Measurements from ENCODE around the gene CRACR2B. TPM values are rescaled to one million over a fixed set of nuclear protein-coding genes. Genes with fewer than 3 reads are reported as not detected.

The CRACR2B gene
- total and polyA plus RNA-seq, 2 of the 13 experiments (the other 11 are each of a cell fraction or from before 2014, with no cell fraction given), result 14.9 to 21.0 TPM

DNA sequence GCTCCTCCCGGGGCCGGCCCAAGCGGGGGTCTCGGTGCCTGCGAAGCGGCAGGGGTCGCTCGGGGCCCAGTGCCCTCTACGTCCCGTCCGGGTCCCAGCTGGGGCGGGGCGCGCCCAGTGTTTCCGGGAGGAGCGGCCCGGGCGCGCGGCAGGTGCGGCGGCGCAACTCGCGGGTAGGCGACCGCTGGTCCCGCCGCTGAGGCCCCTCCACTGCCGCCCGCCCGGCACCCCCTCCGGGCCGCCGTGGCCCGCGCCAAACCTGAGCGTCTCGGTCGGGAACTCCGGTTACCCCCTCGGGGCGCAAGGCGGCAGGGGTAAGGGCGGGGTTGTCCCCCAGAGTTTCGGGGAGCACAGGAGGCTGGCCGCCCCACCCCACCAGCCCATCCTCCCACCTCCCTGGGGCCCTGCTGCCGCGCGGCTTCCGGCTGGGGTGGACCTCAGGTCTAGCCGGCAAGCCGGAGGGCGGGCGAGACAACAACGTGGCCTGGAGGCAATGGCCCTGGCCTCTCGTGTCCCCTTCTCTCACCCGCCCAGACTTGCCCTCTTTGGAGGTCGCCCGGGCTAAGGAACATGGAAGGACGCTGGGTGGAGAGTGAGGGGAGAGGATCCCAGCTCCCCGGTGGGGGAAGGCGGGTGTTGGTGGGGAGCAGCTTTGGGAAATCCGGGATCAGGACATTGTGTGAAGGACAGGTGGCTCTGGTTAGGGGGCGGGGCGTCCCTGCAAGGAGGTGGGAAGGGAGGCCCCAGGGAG lies 398 bp upstream of the CRACR2B start (continued):
- TF ChIP-seq NONO (IDR thresholded peaks at IDR 0.05) (no peak), NONO (CRISPR knock-in tag; conservative IDR thresholded peaks at IDR 0.05) (peak; percentile 70; the same call in 1 of the 2 replicates), KLF16 (CRISPR knock-in tag; IDR thresholded peaks at IDR 0.05) (peak in 1 of 2 experiments; percentile 72; a peak in 1 of 4 replicates), ATF1 (CRISPR knock-in tag; IDR thresholded peaks at IDR 0.05) (no peak), ZNF317 (CRISPR knock-in tag; IDR thresholded peaks at IDR 0.05) (peak; percentile 21; the same call in 1 of the 2 replicates), NRL (CRISPR knock-in tag; IDR thresholded peaks at IDR 0.05; ENCODE audit: borderline replicate concordance) (peak; percentile 71; the same call in 1 of the 2 replicates), ZNF792 (CRISPR knock-in tag; IDR thresholded peaks at IDR 0.05) (peak; percentile 42; the same call in 1 of the 2 replicates), ZNF773 (CRISPR knock-in tag; IDR thresholded peaks at IDR 0.05; ENCODE audit: borderline replicate concordance) (peak; percentile 43; the same call in 1 of the 2 replicates), ZNF451 (CRISPR knock-in tag; IDR thresholded peaks at IDR 0.05) (peak; percentile 51; the same call in 1 of the 2 replicates), ZNF121 (CRISPR knock-in tag; IDR thresholded peaks at IDR 0.05) (no peak)
- TF ChIP-seq, protein P1, sequence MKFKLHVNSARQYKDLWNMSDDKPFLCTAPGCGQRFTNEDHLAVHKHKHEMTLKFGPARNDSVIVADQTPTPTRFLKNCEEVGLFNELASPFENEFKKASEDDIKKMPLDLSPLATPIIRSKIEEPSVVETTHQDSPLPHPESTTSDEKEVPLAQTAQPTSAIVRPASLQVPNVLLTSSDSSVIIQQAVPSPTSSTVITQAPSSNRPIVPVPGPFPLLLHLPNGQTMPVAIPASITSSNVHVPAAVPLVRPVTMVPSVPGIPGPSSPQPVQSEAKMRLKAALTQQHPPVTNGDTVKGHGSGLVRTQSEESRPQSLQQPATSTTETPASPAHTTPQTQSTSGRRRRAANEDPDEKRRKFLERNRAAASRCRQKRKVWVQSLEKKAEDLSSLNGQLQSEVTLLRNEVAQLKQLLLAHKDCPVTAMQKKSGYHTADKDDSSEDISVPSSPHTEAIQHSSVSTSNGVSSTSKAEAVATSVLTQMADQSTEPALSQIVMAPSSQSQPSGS (CRISPR knock-in tag; IDR thresholded peaks at IDR 0.05), result peak; percentile 12; the same call in 1 of the 2 replicates
- TF ChIP-seq, protein P2, sequence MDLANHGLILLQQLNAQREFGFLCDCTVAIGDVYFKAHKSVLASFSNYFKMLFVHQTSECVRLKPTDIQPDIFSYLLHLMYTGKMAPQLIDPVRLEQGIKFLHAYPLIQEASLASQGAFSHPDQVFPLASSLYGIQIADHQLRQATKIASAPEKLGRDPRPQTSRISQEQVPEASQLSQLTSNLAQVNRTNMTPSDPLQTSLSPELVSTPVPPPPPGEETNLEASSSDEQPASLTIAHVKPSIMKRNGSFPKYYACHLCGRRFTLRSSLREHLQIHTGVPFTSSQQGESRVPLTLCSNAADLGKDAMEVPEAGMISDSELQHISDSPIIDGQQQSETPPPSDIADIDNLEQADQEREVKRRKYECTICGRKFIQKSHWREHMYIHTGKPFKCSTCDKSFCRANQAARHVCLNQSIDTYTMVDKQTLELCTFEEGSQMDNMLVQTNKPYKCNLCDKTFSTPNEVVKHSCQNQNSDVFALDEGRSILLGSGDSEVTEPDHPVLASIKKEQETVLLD (CRISPR knock-in tag; IDR thresholded peaks at IDR 0.05; ENCODE audit: low read depth), result peak; percentile 43; the same call in 1 of the 2 replicates
- TF ChIP-seq, protein P3, sequence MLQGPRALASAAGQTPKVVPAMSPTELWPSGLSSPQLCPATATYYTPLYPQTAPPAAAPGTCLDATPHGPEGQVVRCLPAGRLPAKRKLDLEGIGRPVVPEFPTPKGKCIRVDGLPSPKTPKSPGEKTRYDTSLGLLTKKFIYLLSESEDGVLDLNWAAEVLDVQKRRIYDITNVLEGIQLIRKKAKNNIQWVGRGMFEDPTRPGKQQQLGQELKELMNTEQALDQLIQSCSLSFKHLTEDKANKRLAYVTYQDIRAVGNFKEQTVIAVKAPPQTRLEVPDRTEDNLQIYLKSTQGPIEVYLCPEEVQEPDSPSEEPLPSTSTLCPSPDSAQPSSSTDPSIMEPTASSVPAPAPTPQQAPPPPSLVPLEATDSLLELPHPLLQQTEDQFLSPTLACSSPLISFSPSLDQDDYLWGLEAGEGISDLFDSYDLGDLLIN (CRISPR knock-in tag; IDR thresholded peaks at IDR 0.05; ENCODE audit: borderline replicate concordance), result no peak
- TF ChIP-seq, protein P4, sequence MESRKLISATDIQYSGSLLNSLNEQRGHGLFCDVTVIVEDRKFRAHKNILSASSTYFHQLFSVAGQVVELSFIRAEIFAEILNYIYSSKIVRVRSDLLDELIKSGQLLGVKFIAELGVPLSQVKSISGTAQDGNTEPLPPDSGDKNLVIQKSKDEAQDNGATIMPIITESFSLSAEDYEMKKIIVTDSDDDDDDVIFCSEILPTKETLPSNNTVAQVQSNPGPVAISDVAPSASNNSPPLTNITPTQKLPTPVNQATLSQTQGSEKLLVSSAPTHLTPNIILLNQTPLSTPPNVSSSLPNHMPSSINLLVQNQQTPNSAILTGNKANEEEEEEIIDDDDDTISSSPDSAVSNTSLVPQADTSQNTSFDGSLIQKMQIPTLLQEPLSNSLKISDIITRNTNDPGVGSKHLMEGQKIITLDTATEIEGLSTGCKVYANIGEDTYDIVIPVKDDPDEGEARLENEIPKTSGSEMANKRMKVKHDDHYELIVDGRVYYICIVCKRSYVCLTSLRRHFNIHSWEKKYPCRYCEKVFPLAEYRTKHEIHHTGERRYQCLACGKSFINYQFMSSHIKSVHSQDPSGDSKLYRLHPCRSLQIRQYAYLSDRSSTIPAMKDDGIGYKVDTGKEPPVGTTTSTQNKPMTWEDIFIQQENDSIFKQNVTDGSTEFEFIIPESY (CRISPR knock-in tag; IDR thresholded peaks at IDR 0.05), result peak; percentile 37; the same call in 1 of the 2 replicates
- TF ChIP-seq, protein P5, sequence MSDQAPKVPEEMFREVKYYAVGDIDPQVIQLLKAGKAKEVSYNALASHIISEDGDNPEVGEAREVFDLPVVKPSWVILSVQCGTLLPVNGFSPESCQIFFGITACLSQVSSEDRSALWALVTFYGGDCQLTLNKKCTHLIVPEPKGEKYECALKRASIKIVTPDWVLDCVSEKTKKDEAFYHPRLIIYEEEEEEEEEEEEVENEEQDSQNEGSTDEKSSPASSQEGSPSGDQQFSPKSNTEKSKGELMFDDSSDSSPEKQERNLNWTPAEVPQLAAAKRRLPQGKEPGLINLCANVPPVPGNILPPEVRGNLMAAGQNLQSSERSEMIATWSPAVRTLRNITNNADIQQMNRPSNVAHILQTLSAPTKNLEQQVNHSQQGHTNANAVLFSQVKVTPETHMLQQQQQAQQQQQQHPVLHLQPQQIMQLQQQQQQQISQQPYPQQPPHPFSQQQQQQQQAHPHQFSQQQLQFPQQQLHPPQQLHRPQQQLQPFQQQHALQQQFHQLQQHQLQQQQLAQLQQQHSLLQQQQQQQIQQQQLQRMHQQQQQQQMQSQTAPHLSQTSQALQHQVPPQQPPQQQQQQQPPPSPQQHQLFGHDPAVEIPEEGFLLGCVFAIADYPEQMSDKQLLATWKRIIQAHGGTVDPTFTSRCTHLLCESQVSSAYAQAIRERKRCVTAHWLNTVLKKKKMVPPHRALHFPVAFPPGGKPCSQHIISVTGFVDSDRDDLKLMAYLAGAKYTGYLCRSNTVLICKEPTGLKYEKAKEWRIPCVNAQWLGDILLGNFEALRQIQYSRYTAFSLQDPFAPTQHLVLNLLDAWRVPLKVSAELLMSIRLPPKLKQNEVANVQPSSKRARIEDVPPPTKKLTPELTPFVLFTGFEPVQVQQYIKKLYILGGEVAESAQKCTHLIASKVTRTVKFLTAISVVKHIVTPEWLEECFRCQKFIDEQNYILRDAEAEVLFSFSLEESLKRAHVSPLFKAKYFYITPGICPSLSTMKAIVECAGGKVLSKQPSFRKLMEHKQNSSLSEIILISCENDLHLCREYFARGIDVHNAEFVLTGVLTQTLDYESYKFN (CRISPR knock-in tag; conservative IDR thresholded peaks at IDR 0.05), result peak; percentile 71
- TF ChIP-seq, protein P6, sequence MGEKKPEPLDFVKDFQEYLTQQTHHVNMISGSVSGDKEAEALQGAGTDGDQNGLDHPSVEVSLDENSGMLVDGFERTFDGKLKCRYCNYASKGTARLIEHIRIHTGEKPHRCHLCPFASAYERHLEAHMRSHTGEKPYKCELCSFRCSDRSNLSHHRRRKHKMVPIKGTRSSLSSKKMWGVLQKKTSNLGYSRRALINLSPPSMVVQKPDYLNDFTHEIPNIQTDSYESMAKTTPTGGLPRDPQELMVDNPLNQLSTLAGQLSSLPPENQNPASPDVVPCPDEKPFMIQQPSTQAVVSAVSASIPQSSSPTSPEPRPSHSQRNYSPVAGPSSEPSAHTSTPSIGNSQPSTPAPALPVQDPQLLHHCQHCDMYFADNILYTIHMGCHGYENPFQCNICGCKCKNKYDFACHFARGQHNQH (CRISPR knock-in tag; IDR thresholded peaks at IDR 0.05), result peak; percentile 55; the same call in 1 of the 2 replicates

Data from HepG2 (cell line).